ENCODE data around the gene FAM149A.

DNA sequence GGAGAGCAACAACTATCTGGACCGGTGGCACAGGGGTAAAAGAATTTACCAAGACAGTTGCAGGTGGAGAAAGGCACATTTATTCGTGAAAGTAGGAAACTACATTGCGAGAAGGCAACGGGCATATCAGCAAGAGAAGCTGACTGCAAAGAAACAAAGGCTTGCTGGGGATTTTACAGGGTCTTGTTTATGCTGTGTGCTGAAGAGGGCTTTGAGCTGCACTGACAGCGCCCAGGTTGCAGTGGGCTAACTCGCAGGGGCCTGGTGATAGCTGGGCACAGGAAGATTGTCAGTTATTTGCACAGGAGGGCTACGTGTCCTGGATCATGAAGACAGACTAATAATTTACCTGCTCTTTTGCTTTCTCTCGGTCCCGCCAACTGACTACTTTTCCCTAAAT lies 24.8 kb upstream of the FAM149A start:
- TF ChIP-seq, protein P1, sequence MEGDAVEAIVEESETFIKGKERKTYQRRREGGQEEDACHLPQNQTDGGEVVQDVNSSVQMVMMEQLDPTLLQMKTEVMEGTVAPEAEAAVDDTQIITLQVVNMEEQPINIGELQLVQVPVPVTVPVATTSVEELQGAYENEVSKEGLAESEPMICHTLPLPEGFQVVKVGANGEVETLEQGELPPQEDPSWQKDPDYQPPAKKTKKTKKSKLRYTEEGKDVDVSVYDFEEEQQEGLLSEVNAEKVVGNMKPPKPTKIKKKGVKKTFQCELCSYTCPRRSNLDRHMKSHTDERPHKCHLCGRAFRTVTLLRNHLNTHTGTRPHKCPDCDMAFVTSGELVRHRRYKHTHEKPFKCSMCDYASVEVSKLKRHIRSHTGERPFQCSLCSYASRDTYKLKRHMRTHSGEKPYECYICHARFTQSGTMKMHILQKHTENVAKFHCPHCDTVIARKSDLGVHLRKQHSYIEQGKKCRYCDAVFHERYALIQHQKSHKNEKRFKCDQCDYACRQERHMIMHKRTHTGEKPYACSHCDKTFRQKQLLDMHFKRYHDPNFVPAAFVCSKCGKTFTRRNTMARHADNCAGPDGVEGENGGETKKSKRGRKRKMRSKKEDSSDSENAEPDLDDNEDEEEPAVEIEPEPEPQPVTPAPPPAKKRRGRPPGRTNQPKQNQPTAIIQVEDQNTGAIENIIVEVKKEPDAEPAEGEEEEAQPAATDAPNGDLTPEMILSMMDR (IDR thresholded peaks at IDR 0.05 in 4 of 5, conservative IDR thresholded peaks at IDR 0.05 in 1 of 5), result no peak
- TF ChIP-seq POLR2A (IDR thresholded peaks at IDR 0.05), result no peak
